ENCODE measurements around the gene RAPGEF3. TPM values are rescaled to one million over a fixed set of nuclear protein-coding genes. Genes with fewer than 3 reads are reported as not detected.

Gene RAPGEF3
- total RNA-seq, 1 donor from 2014 or later: 0.58 TPM

GRCh38 chr12:47736877-47737676, 21.6 kb downstream of the RAPGEF3 start:
- no peak overlapping the region for H3K27ac ChIP-seq
- peaks cover 23% of the 10 kb centered on the region for H3K4me1 ChIP-seq
- H3K27me3 ChIP-seq: no peaks in the 10 kb centered on the region
- no peak overlapping the region for H3K9ac ChIP-seq
- H2AFZ ChIP-seq (replicated peaks): no peak overlapping the region
- Mint-ChIP-seq H3K4me1 (peaks cover 31% of the 10 kb centered on the region), H3K9me3 (no peaks in the 10 kb centered on the region), H3K27ac (peak overlapping the region; percentile 81), H3K4me3 (no peak overlapping the region), H3K27me3 (ENCODE audit: insufficient read depth, low read depth) (peaks cover 4% of the 10 kb centered on the region), H3K36me3 (no peaks in the 10 kb centered on the region)
- TF ChIP-seq EZH2 (IDR thresholded peaks at IDR 0.05) (no peak), CTCF (IDR thresholded peaks at IDR 0.05) (no peak), EZH2phosphoT487 (IDR thresholded peaks at IDR 0.05) (no peak)
- H3K79me2 ChIP-seq (ENCODE audit: low read depth): no peaks in the 10 kb centered on the region
- no peaks in the 10 kb centered on the region for H3K36me3 ChIP-seq
- H3F3A ChIP-seq (ENCODE audit: low read depth): no peaks in the 10 kb centered on the region
- DNase-seq (ENCODE audit: low spot score): no peak
- H3K9me3 ChIP-seq (ENCODE audit: low read depth): no peaks in the 10 kb centered on the region
- H3K4me3 ChIP-seq: no peak overlapping the region
- no peak overlapping the region for H3K4me2 ChIP-seq
- no peaks in the 10 kb centered on the region for H4K20me1 ChIP-seq (ENCODE audit: low read depth)

GRCh38 chr12:47736216-47736615, 22.5 kb downstream of the RAPGEF3 start:
- H3K4me1 Mint-ChIP-seq: peaks cover 27% of the 10 kb centered on the region
- Histone ChIP-seq H3K4me3 (no peak overlapping the region), H3F3A (ENCODE audit: low read depth) (no peaks in the 10 kb centered on the region), H3K4me1 (peaks cover 18% of the 10 kb centered on the region), H3K27ac (no peak overlapping the region), H2AFZ (replicated peaks) (no peak overlapping the region), H3K27me3 (no peaks in the 10 kb centered on the region), H3K9ac (no peak overlapping the region), H3K79me2 (ENCODE audit: low read depth) (no peaks in the 10 kb centered on the region), H3K36me3 (no peaks in the 10 kb centered on the region), H3K9me3 (ENCODE audit: low read depth) (no peaks in the 10 kb centered on the region), H3K4me2 (no peak overlapping the region), H4K20me1 (ENCODE audit: low read depth) (no peaks in the 10 kb centered on the region)
- H3K4me3 Mint-ChIP-seq: no peak overlapping the region
- no peak overlapping the region for H3K27ac Mint-ChIP-seq
- peaks cover 4% of the 10 kb centered on the region for H3K27me3 Mint-ChIP-seq (ENCODE audit: insufficient read depth, low read depth)
- DNase-seq (ENCODE audit: low spot score): no peak
- no peaks in the 10 kb centered on the region for H3K9me3 Mint-ChIP-seq
- TF ChIP-seq CTCF (IDR thresholded peaks at IDR 0.05) (no peak), EZH2phosphoT487 (IDR thresholded peaks at IDR 0.05) (no peak), EZH2 (IDR thresholded peaks at IDR 0.05) (no peak)
- no peaks in the 10 kb centered on the region for H3K36me3 Mint-ChIP-seq

- Histone ChIP-seq H3F3A (ENCODE audit: low read depth) (no peaks in the 10 kb centered on the region), H2AFZ (replicated peaks) (no peak overlapping the region), H4K20me1 (ENCODE audit: low read depth) (no peaks in the 10 kb centered on the region), H3K27ac (no peak overlapping the region), H3K4me3 (no peak overlapping the region), H3K79me2 (ENCODE audit: low read depth) (no peaks in the 10 kb centered on the region), H3K9me3 (ENCODE audit: low read depth) (no peaks in the 10 kb centered on the region), H3K36me3 (no peaks in the 10 kb centered on the region), H3K27me3 (no peaks in the 10 kb centered on the region), H3K4me1 (peaks cover 13% of the 10 kb centered on the region), H3K4me2 (peak overlapping the region; percentile 12), H3K9ac (no peak overlapping the region)
- peaks cover 4% of the 10 kb centered on the region for H3K27me3 Mint-ChIP-seq (ENCODE audit: insufficient read depth, low read depth)
- DNase-seq (ENCODE audit: low spot score): no peak
- H3K27ac Mint-ChIP-seq: no peak overlapping the region
- H3K9me3 Mint-ChIP-seq: no peaks in the 10 kb centered on the region
- H3K36me3 Mint-ChIP-seq: no peaks in the 10 kb centered on the region
- H3K4me1 Mint-ChIP-seq: peaks cover 26% of the 10 kb centered on the region
- no peak overlapping the region for H3K4me3 Mint-ChIP-seq
- TF ChIP-seq EZH2phosphoT487 (IDR thresholded peaks at IDR 0.05): no peak
- no peak for TF ChIP-seq EZH2 (IDR thresholded peaks at IDR 0.05)
- no peak for TF ChIP-seq CTCF (IDR thresholded peaks at IDR 0.05)
These were observed 23.0 kb downstream of the RAPGEF3 start for GRCh38 chr12:47735649-47736048.
